HepG2 (cell line): ENCODE results near the gene HSPB6. TPM values are rescaled to one million over a fixed set of nuclear protein-coding genes. Genes with fewer than 3 reads are reported as not detected.

Experiments
- ARNT2 ChIP-seq: sonication (generic); formaldehyde crosslinking; IDR thresholded peaks from 2 replicates; pipeline ENCODE4 v1.8.0; 2022; ENCODE audit warnings: mild to moderate bottlenecking, low read depth, missing genetic modification reagents, moderate library complexity
- HDAC1 ChIP-seq: sonication (generic); formaldehyde crosslinking; IDR thresholded peaks from 2 replicates; pipeline ENCODE4 v1.5.1; 2020; ENCODE audit warnings: mild to moderate bottlenecking, missing genetic modification reagents
- IKZF4 ChIP-seq: sonication (generic); formaldehyde crosslinking; IDR thresholded peaks from 2 replicates; pipeline ENCODE4 v1.5.1; 2020; ENCODE audit warnings: borderline replicate concordance, mild to moderate bottlenecking, low read depth, missing genetic modification reagents; ENCODE audit errors: not compliant biosample characterization
- NFATC3 ChIP-seq: sonication (generic); formaldehyde crosslinking; IDR thresholded peaks from 2 replicates; pipeline ENCODE4 v1.5.1; 2020; ENCODE audit warnings: mild to moderate bottlenecking, missing genetic modification reagents
- PHF5A ChIP-seq: IDR thresholded peaks from one replicate; pipeline ENCODE4 v1.6.1; 2018; ENCODE audit warnings: low read depth, missing genetic modification reagents; ENCODE audit not compliant: unreplicated experiment
- PTBP1 ChIP-seq: fragments of 200-400 bp; formaldehyde crosslinking; IDR thresholded peaks from 2 replicates; pipeline ENCODE4 v1.6.1; 2018; ENCODE audit warnings: low read length, low read depth; ENCODE audit not compliant: poor library complexity, severe bottlenecking
- RBAK ChIP-seq: sonication (generic); formaldehyde crosslinking; IDR thresholded peaks from 2 replicates; pipeline ENCODE4 v1.5.1; 2020; ENCODE audit warnings: mild to moderate bottlenecking, missing genetic modification reagents
- REPIN1 ChIP-seq: sonication (generic); formaldehyde crosslinking; IDR thresholded peaks from 2 replicates; pipeline ENCODE4 v1.8.0; 2022; ENCODE audit warnings: missing genetic modification reagents, low read depth, mild to moderate bottlenecking, borderline replicate concordance
- RFX5 ChIP-seq: IDR thresholded peaks from 2 replicates; pipeline ENCODE4 v1.6.1; 2011; ENCODE audit warnings: low read depth, low read length, improper control_type of control experiment
- SIX1 ChIP-seq: sonication (generic); formaldehyde crosslinking; IDR thresholded peaks from 2 replicates; pipeline ENCODE4 v1.4.0; 2020; ENCODE audit warnings: missing genetic modification reagents, borderline replicate concordance
- SMAD1 ChIP-seq: sonication (generic); formaldehyde crosslinking; IDR thresholded peaks from 2 replicates; pipeline ENCODE4 v1.4.0; 2020; ENCODE audit warnings: missing genetic modification reagents, low read depth, mild to moderate bottlenecking, borderline replicate concordance
- TCF7 ChIP-seq: sonication (generic); IDR thresholded peaks from 2 replicates; pipeline ENCODE4 v1.6.1; 2016; ENCODE audit warnings: antibody characterized with exemption, low read depth
- ZC3H13 ChIP-seq: sonication (generic); formaldehyde crosslinking; IDR thresholded peaks from 2 replicates; pipeline ENCODE4 v1.8.1; 2023; ENCODE audit warnings: mild to moderate bottlenecking, missing genetic modification reagents, moderate library complexity
- ZFP1 ChIP-seq: IDR thresholded peaks from 2 replicates; pipeline ENCODE4 v1.6.1; 2016
- ZFP36L2 ChIP-seq: sonication (generic); formaldehyde crosslinking; IDR thresholded peaks from 2 replicates; pipeline ENCODE4 v1.4.0; 2020; ENCODE audit warnings: missing genetic modification reagents
- ZFP90 ChIP-seq: sonication (generic); formaldehyde crosslinking; IDR thresholded peaks from 2 replicates; pipeline ENCODE4 v1.8.0; 2022; ENCODE audit warnings: missing genetic modification reagents, mild to moderate bottlenecking, inconsistent platforms, borderline replicate concordance
- ZNF251 ChIP-seq: sonication (generic); formaldehyde crosslinking; IDR thresholded peaks from 2 replicates; pipeline ENCODE4 v1.9.0; 2021; ENCODE audit warnings: mild to moderate bottlenecking, missing genetic modification reagents
- ZNF329 ChIP-seq: sonication (generic); formaldehyde crosslinking; IDR thresholded peaks from 2 replicates; pipeline ENCODE4 v1.9.0; 2021; ENCODE audit warnings: low read depth, mild to moderate bottlenecking, missing genetic modification reagents
- ZNF337 ChIP-seq: sonication (generic); formaldehyde crosslinking; IDR thresholded peaks from 2 replicates; pipeline ENCODE4 v1.5.1; 2020; ENCODE audit warnings: missing genetic modification reagents, low read depth, mild to moderate bottlenecking, borderline replicate concordance
- ZNF552 ChIP-seq: sonication (generic); formaldehyde crosslinking; IDR thresholded peaks from 2 replicates; pipeline ENCODE4 v1.9.0; 2022; ENCODE audit warnings: missing genetic modification reagents, mild to moderate bottlenecking, borderline replicate concordance
- ZNF709 ChIP-seq: sonication (generic); formaldehyde crosslinking; IDR thresholded peaks from 2 replicates; pipeline ENCODE4 v1.5.0; 2020; ENCODE audit warnings: mild to moderate bottlenecking, missing genetic modification reagents
- ZNF766 ChIP-seq: sonication (generic); formaldehyde crosslinking; IDR thresholded peaks from 2 replicates; pipeline ENCODE4 v1.5.0; 2020; ENCODE audit warnings: missing genetic modification reagents, borderline replicate concordance
- ZSCAN9 ChIP-seq: IDR thresholded peaks from 2 replicates; pipeline ENCODE4 v1.6.1; 2016; ENCODE audit warnings: borderline replicate concordance
- polyA plus RNA-seq, 8 experiments: library from polyadenylated mRNA; depleted of rRNA in 3 of 8; stranded (reverse) in 7 of 8; unstranded in 1 of 8; fragments of >200 nt; fragmentation: Illumina TruSeq in 4 of 8; extraction: Trizol in 4 of 8; gene quantifications; 2 replicates each; pipeline versions ENCODE4 v1.2.1 to v1.2.3, GENCODE V29; 2011 to 2016; ENCODE audit warnings: low read depth in 4 of 8, missing spikeins in 1 of 8, mixed read lengths in 1 of 8; ENCODE audit not compliant: insufficient read depth in 1 of 8
- total RNA-seq, 5 experiments: library from RNA; depleted of rRNA; stranded (reverse); fragments of >200 nt; fragmentation: Illumina TruSeq; extraction: Trizol; gene quantifications; 2 replicates each; pipeline ENCODE4 v1.2.3, GENCODE V29; 2016; ENCODE audit warnings: low read depth in 1 of 5
- TF ChIP-seq, protein P1 (sequence below): sonication (generic); formaldehyde crosslinking; IDR thresholded peaks from 2 replicates; pipeline ENCODE4 v1.5.0; 2020; ENCODE audit warnings: missing genetic modification reagents, mild to moderate bottlenecking, borderline replicate concordance
- TF ChIP-seq, protein P2 (sequence below): IDR thresholded peaks from 2 replicates; pipeline ENCODE4 v1.6.1; 2012; ENCODE audit warnings: low read length, improper control_type of control experiment
- TF ChIP-seq, protein P3 (sequence below): sonication (generic); formaldehyde crosslinking; IDR thresholded peaks from 2 replicates; pipeline ENCODE4 v1.4.0; 2020; ENCODE audit warnings: mild to moderate bottlenecking, missing genetic modification reagents, borderline replicate concordance

The HSPB6 gene
- total and polyA plus RNA-seq, 2 of the 13 experiments (the other 11 are each of a cell fraction or from before 2014, with no cell fraction given): 0.18 TPM; not detected in 1

DNA sequence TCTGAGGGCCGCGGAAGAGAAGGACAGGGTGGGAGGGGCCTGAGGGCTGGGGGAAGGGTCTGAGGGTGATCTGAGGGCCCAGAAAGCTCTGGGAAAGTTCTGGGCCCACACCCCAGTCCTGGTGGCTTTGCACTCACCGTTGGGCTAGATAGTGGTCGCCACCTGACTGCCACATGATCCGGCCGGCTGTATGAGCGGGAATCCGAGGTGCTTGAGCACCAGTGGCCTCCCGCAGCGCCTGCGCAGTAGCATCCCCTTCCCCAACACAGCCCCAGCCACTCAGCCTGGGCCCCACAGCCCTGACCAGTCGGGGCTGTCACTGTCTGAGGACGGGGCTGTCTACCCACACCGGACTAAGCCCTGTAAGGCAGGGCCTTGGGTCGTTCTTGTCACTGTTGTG, 40.8 kb upstream of the HSPB6 start (continued):
- TF ChIP-seq, protein P1, sequence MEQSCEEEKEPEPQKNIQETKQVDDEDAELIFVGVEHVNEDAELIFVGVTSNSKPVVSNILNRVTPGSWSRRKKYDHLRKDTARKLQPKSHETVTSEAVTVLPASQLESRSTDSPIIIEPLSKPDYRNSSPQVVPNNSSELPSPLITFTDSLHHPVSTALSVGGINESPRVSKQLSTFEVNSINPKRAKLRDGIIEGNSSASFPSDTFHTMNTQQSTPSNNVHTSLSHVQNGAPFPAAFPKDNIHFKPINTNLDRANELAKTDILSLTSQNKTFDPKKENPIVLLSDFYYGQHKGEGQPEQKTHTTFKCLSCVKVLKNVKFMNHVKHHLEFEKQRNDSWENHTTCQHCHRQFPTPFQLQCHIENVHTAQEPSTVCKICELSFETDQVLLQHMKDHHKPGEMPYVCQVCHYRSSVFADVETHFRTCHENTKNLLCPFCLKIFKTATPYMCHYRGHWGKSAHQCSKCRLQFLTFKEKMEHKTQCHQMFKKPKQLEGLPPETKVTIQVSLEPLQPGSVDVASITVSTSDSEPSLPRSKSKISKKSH (CRISPR knock-in tag): peak; percentile 68; the same call in 1 of the 2 replicates
- TF ChIP-seq RBAK: no peak
- TF ChIP-seq REPIN1: no peak
- no peak for TF ChIP-seq ZNF766 (CRISPR knock-in tag)
- no peak; the same call in 1 of the 2 replicates for TF ChIP-seq ZSCAN9 (CRISPR knock-in tag)
- no peak for TF ChIP-seq ZC3H13 (CRISPR knock-in tag)
- no peak for TF ChIP-seq ZFP36L2 (CRISPR knock-in tag)
- TF ChIP-seq TCF7: no peak
- no peak for TF ChIP-seq ZNF337 (CRISPR knock-in tag)
- TF ChIP-seq SMAD1 (CRISPR knock-in tag): no peak
- TF ChIP-seq, protein P2, sequence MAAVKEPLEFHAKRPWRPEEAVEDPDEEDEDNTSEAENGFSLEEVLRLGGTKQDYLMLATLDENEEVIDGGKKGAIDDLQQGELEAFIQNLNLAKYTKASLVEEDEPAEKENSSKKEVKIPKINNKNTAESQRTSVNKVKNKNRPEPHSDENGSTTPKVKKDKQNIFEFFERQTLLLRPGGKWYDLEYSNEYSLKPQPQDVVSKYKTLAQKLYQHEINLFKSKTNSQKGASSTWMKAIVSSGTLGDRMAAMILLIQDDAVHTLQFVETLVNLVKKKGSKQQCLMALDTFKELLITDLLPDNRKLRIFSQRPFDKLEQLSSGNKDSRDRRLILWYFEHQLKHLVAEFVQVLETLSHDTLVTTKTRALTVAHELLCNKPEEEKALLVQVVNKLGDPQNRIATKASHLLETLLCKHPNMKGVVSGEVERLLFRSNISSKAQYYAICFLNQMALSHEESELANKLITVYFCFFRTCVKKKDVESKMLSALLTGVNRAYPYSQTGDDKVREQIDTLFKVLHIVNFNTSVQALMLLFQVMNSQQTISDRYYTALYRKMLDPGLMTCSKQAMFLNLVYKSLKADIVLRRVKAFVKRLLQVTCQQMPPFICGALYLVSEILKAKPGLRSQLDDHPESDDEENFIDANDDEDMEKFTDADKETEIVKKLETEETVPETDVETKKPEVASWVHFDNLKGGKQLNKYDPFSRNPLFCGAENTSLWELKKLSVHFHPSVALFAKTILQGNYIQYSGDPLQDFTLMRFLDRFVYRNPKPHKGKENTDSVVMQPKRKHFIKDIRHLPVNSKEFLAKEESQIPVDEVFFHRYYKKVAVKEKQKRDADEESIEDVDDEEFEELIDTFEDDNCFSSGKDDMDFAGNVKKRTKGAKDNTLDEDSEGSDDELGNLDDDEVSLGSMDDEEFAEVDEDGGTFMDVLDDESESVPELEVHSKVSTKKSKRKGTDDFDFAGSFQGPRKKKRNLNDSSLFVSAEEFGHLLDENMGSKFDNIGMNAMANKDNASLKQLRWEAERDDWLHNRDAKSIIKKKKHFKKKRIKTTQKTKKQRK: no peak
- no peak for TF ChIP-seq IKZF4 (CRISPR knock-in tag)
- no peak for TF ChIP-seq ZNF552 (CRISPR knock-in tag)
- TF ChIP-seq RFX5: no peak
- TF ChIP-seq NFATC3: no peak
- TF ChIP-seq ARNT2 (CRISPR knock-in tag): no peak
- no peak for TF ChIP-seq PHF5A (CRISPR knock-in tag)
- no peak for TF ChIP-seq ZFP90 (CRISPR knock-in tag)
- no peak for TF ChIP-seq ZFP1 (CRISPR knock-in tag)
- no peak for TF ChIP-seq ZNF251
- TF ChIP-seq, protein P3, sequence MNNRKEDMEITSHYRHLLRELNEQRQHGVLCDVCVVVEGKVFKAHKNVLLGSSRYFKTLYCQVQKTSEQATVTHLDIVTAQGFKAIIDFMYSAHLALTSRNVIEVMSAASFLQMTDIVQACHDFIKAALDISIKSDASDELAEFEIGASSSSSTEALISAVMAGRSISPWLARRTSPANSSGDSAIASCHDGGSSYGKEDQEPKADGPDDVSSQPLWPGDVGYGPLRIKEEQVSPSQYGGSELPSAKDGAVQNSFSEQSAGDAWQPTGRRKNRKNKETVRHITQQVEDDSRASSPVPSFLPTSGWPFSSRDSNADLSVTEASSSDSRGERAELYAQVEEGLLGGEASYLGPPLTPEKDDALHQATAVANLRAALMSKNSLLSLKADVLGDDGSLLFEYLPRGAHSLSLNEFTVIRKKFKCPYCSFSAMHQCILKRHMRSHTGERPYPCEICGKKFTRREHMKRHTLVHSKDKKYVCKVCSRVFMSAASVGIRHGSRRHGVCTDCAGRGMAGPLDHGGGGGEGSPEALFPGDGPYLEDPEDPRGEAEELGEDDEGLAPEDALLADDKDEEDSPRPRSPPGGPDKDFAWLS (CRISPR knock-in tag): no peak
- TF ChIP-seq HDAC1: no peak
- no peak for TF ChIP-seq PTBP1
- TF ChIP-seq ZNF709: 0 out of 2 replicates have a peak, but pooled peaks have one; percentile 27
- TF ChIP-seq ZNF329 (CRISPR knock-in tag): 0 out of 2 replicates have a peak, but pooled peaks have one; percentile 33
- TF ChIP-seq SIX1 (CRISPR knock-in tag): no peak
